H1 (cell line): ENCODE results near the gene ZNRF3. TPM values are rescaled to one million over a fixed set of nuclear protein-coding genes. Genes with fewer than 3 reads are reported as not detected.

Source experiments
- CTCF ChIA-PET: fragments of 300-600 bp; sonication (Branson Sonifier 250); formaldehyde crosslinking; loops from one replicate; lab custom pipeline; 2021; ENCODE audit not compliant: partially characterized antibody; lab: Charles Lee
- POLR2A ChIA-PET: fragments of 300-600 bp; sonication (Branson Sonifier 250); formaldehyde crosslinking; loops from one replicate; lab custom pipeline; 2021; ENCODE audit warnings: inconsistent platforms; ENCODE audit not compliant: partially characterized antibody; lab: Charles Lee
- DNase-seq, 2 experiments: peaks; one replicate each; pipeline versions ENCODE4 v3.0.0 to v3.0.0-alpha.2; 2010 to 2022; ENCODE audit warnings: low spot score in 2 of 2, low read depth in 1 of 2, mixed read lengths in 1 of 2
- FAIRE-seq: peaks from 2 replicates; lab custom pipeline; 2011; peaks lifted over from hg19 to GRCh38; lab: Jason Lieb, UNC
- H2AFZ ChIP-seq: 2 replicates; pipeline ENCODE4 v1.8.1; 2012; ENCODE audit warnings: low read length, inconsistent platforms
- H2AK5ac ChIP-seq: 2 replicates; pipeline ENCODE4 v1.6.1; 2013; ENCODE audit warnings: low read depth, low read length
- H2BK120ac ChIP-seq: replicated peaks from 2 replicates; pipeline ENCODE3; 2013; ENCODE audit warnings: low read depth, low read length, inconsistent platforms
- H2BK12ac ChIP-seq: 2 replicates; pipeline ENCODE4 v1.6.1; 2013; ENCODE audit warnings: low read depth, low read length
- H2BK15ac ChIP-seq: 2 replicates; pipeline ENCODE4 v1.6.1; 2013; ENCODE audit warnings: low read length
- H2BK20ac ChIP-seq: 2 replicates; pipeline ENCODE4 v1.6.1; 2013; ENCODE audit warnings: low read length
- H2BK5ac ChIP-seq: 2 replicates; pipeline ENCODE4 v1.6.1; 2013; ENCODE audit warnings: low read depth, low read length
- H3K14ac ChIP-seq: 2 replicates; pipeline ENCODE4 v1.6.1; 2013; ENCODE audit warnings: inconsistent platforms; ENCODE audit not compliant: insufficient read length
- H3K18ac ChIP-seq: 2 replicates; pipeline ENCODE4 v1.6.1; 2013; ENCODE audit warnings: low read length; ENCODE audit errors: extremely low read depth
- H3K23ac ChIP-seq: 2 replicates; pipeline ENCODE4 v1.6.1; 2013; ENCODE audit warnings: inconsistent platforms; ENCODE audit not compliant: insufficient read length
- H3K23me2 ChIP-seq: 2 replicates; pipeline ENCODE4 v1.6.1; 2013; ENCODE audit warnings: low read depth, low read length
- H3K27ac ChIP-seq: 2 replicates; pipeline ENCODE4 v1.6.1; 2011; ENCODE audit warnings: low read depth, low read length, inconsistent platforms
- H3K27me3 ChIP-seq, 4 experiments: replicated peaks in 1 of 4; 1 replicate in 1 of 4; 2 replicates in 3 of 4; pipeline versions ENCODE4 v1.6.1 to v1.8.1; 2011 to 2013; ENCODE audit warnings: low read length in 3 of 4, mild to moderate bottlenecking in 3 of 4, inconsistent platforms in 2 of 4, mixed read lengths in 2 of 4, moderate library complexity in 1 of 4; ENCODE audit not compliant: control insufficient read depth in 3 of 4, insufficient read depth in 3 of 4; ENCODE audit errors: extremely low read depth in 1 of 4
- H3K36me3 ChIP-seq, 4 experiments: 2 replicates each; pipeline versions ENCODE4 v1.6.1 to v1.8.1; 2011 to 2013; ENCODE audit warnings: mild to moderate bottlenecking in 4 of 4, low read length in 3 of 4, moderate library complexity in 2 of 4, control low read depth in 1 of 4, inconsistent platforms in 1 of 4; ENCODE audit not compliant: insufficient read depth in 4 of 4, control insufficient read depth in 2 of 4
- H3K4ac ChIP-seq: replicated peaks from 2 replicates; pipeline ENCODE3; 2013; ENCODE audit warnings: low read length, low read depth, mixed read lengths, inconsistent platforms; ENCODE audit not compliant: insufficient read length
- H3K4me1 ChIP-seq, 4 experiments: replicated peaks in 1 of 4; 1 replicate in 1 of 4; 2 replicates in 3 of 4; pipeline versions ENCODE4 v1.6.1 to v1.8.1; 2011 to 2013; ENCODE audit warnings: low read length in 3 of 4, inconsistent platforms in 2 of 4, mixed read lengths in 1 of 4; ENCODE audit not compliant: insufficient read depth in 4 of 4, control insufficient read depth in 3 of 4
- H3K4me2 ChIP-seq, 2 experiments: 2 replicates each; pipeline versions ENCODE4 v1.6.1 to v1.8.1; 2011 to 2013; ENCODE audit warnings: low read depth in 2 of 2, low read length in 2 of 2, control low read depth in 1 of 2, inconsistent platforms in 1 of 2, mild to moderate bottlenecking in 1 of 2; ENCODE audit not compliant: insufficient read depth in 1 of 2
- H3K4me3 ChIP-seq, 4 experiments: fragments of 200-600, 300-600 bp in 1 of 4; sonication (generic), shearing (Covaris generic), sonication (Bioruptor Twin) in 1 of 4; 2 replicates each; pipeline versions ENCODE4 v1.5.1 to v1.8.1; 2011 to 2016; ENCODE audit warnings: low read length in 4 of 4, low read depth in 3 of 4, control low read depth in 2 of 4, inconsistent platforms in 2 of 4, mild to moderate bottlenecking in 2 of 4, mixed read lengths in 1 of 4, moderate library complexity in 1 of 4; ENCODE audit not compliant: insufficient read depth in 2 of 4; ENCODE audit errors: extremely low read depth in 1 of 4
- H3K56ac ChIP-seq: replicated peaks from 2 replicates; pipeline ENCODE3; 2013; ENCODE audit warnings: low read depth, mild to moderate bottlenecking, mixed read lengths, low read length, inconsistent platforms; ENCODE audit not compliant: insufficient read length
- H3K79me1 ChIP-seq: 2 replicates; pipeline ENCODE4 v1.6.1; 2013; ENCODE audit warnings: low read depth, low read length, control low read depth
- H3K79me2 ChIP-seq, 2 experiments: 2 replicates each; pipeline versions ENCODE4 v1.6.1 to v1.8.1; 2012 to 2013; ENCODE audit warnings: low read length in 2 of 2, mild to moderate bottlenecking in 2 of 2, inconsistent platforms in 1 of 2; ENCODE audit not compliant: insufficient read depth in 2 of 2, control insufficient read depth in 1 of 2
- H3K9ac ChIP-seq, 4 experiments: replicated peaks in 1 of 4; 1 replicate in 1 of 4; 2 replicates in 3 of 4; pipeline versions ENCODE4 v1.6.1 to v1.8.1; 2011 to 2013; ENCODE audit warnings: low read depth in 3 of 4, low read length in 3 of 4, control low read depth in 2 of 4, mild to moderate bottlenecking in 2 of 4, moderate library complexity in 2 of 4, inconsistent platforms in 1 of 4; ENCODE audit errors: extremely low read depth in 1 of 4
- H3K9me3 ChIP-seq, 2 experiments: 2 replicates each; pipeline versions ENCODE4 v1.6.1 to v1.8.1; 2012 to 2013; ENCODE audit warnings: mild to moderate bottlenecking in 2 of 2, moderate library complexity in 2 of 2, control low read depth in 1 of 2, inconsistent platforms in 1 of 2, low read depth in 1 of 2, low read length in 1 of 2, mixed read lengths in 1 of 2; ENCODE audit not compliant: insufficient read depth in 2 of 2
- H4K20me1 ChIP-seq, 2 experiments: replicated peaks in 1 of 2; 2 replicates each; pipeline versions ENCODE3 to v1.8.1; 2011 to 2013; ENCODE audit warnings: inconsistent platforms in 2 of 2, low read length in 2 of 2, mild to moderate bottlenecking in 1 of 2; ENCODE audit not compliant: insufficient read depth in 2 of 2, control insufficient read depth in 1 of 2
- H4K5ac ChIP-seq: 2 replicates; pipeline ENCODE4 v1.6.1; 2013; ENCODE audit warnings: low read length, low read depth, mixed read lengths, inconsistent platforms; ENCODE audit not compliant: insufficient read length
- H4K8ac ChIP-seq: 2 replicates; pipeline ENCODE4 v1.8.0; 2013; ENCODE audit warnings: mild to moderate bottlenecking, moderate library complexity, low read length, inconsistent platforms; ENCODE audit not compliant: insufficient read depth; ENCODE audit errors: extremely low read depth
- H4K91ac ChIP-seq: replicated peaks from 2 replicates; pipeline ENCODE3; 2013; ENCODE audit warnings: low read length, mixed read lengths, inconsistent platforms; ENCODE audit not compliant: insufficient read length
- CTBP2 ChIP-seq: IDR thresholded peaks from 2 replicates; pipeline ENCODE4 v1.7.0; 2011; ENCODE audit warnings: borderline replicate concordance, mild to moderate bottlenecking, moderate library complexity, mixed read lengths, low read length; ENCODE audit not compliant: insufficient read depth, insufficient read length
- EZH2 ChIP-seq: fragments of 200-600 bp; sonication (generic); IDR thresholded peaks from 2 replicates; pipeline ENCODE4 v1.7.1; 2012; ENCODE audit warnings: low read depth, mild to moderate bottlenecking, moderate library complexity, low read length, inconsistent platforms; ENCODE audit not compliant: severe bottlenecking
- KDM4A ChIP-seq: IDR thresholded peaks from one replicate; pipeline ENCODE4 v1.7.1; 2012; ENCODE audit warnings: low read depth, mild to moderate bottlenecking, moderate library complexity, low read length, inconsistent platforms; ENCODE audit not compliant: severe bottlenecking
- SIN3A ChIP-seq, 2 experiments: IDR thresholded peaks in 1 of 2; conservative IDR thresholded peaks in 1 of 2; 2 replicates each; pipeline ENCODE4 v1.6.1; 2011 to 2012; ENCODE audit warnings: low read length in 2 of 2, improper control_type of control experiment in 1 of 2, low read depth in 1 of 2, mild to moderate bottlenecking in 1 of 2
- WGBS, 2 experiments: shearing (Covaris generic) in 1 of 2; methylation state at CpG; one replicate each; pipeline versions ENCODE4 v1.1.6 to v1.1.7; 2013 to 2015; ENCODE audit warnings: low lambda C conversion rate in 2 of 2, mixed read lengths in 2 of 2, inconsistent platforms in 1 of 2, low coverage in 1 of 2, missing lambda C conversion rate in 1 of 2; ENCODE audit not compliant: insufficient replicate concordance in 2 of 2, insufficient coverage in 1 of 2, insufficient read length in 1 of 2; ENCODE audit errors: extremely low coverage in 1 of 2, missing lambda C conversion rate in 1 of 2; 5-methylcytosine and 5-hydroxymethylcytosine counted together
- polyA plus RNA-seq, 7 experiments: library from polyadenylated mRNA; depleted of rRNA in 3 of 7; stranded (reverse) in 5 of 7; unstranded in 2 of 7; fragments of >200 nt in 5 of 7; fragments of 200-250 nt in 2 of 7; gene quantifications; 1 replicate in 5 of 7; 2 replicates in 1 of 7; 4 replicates in 1 of 7; pipeline versions ENCODE4 v1.2.1 to v1.2.3, GENCODE V29; 2011 to 2013; ENCODE audit warnings: missing spikeins in 2 of 7, mixed read lengths in 2 of 7
- total RNA-seq: library from RNA; stranded (reverse); fragmentation: NEBNext Ultra II Directional; extraction: Animal tissue kit (Norgen Biotek cat#: 25700); gene quantifications from 2 replicates; pipeline ENCODE4 v1.2.1, GENCODE V29; 2021
- TF ChIP-seq, protein P1 (sequence below): IDR thresholded peaks from 2 replicates; pipeline ENCODE4 v1.6.1; 2012; ENCODE audit warnings: inconsistent platforms

The ZNRF3 gene
- total and polyA plus RNA-seq, 2 of the 8 experiments (the other 6 are each of a cell fraction or from before 2014, with no cell fraction given), result 14.1 to 21.7 TPM

DNA sequence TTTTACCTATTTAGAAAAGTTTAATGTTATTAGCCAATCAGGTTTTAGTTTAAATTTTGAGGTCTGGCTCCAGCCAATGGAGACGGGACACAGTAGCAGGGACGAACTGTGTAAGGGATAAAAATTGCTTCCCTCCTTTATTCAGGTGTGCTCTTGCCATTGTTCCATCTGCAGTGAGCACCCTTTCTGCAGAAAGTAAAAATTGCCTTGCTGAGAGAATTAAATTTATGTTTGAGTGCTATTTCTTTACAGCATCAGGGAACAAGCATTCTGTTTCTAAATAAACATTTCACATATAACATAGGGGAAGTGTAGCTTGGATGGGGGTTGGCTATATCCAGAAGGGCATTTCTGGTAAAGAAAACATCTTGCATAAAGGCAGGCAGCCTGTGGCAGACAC, 36.4 kb upstream of the ZNRF3 start:
- no peak for FAIRE-seq

More for the DNA sequence above, 36.4 kb upstream of the ZNRF3 start:
- Histone ChIP-seq H3K4me1 (no peaks in the 10 kb centered on the region), H3K23ac (no peak overlapping the region), H3K18ac (no peak overlapping the region), H2BK15ac (no peak overlapping the region), H4K20me1 (no peaks in the 10 kb centered on the region), H3K4me2 (no peak overlapping the region), H2AK5ac (no peak overlapping the region), H3K27ac (no peak overlapping the region), H3K56ac (no peak overlapping the region), H4K91ac (no peak overlapping the region), H3K23me2 (no peaks in the 10 kb centered on the region; the same call in 1 of the 2 replicates), H3K27me3 (no peaks in the 10 kb centered on the region; a peak in 1 of 7 replicates), H2BK120ac (no peak overlapping the region), H3K9me3 (no peaks in the 10 kb centered on the region), H2BK5ac (no peak overlapping the region), H2BK20ac (no peak overlapping the region), H2BK12ac (no peak overlapping the region), H3K36me3 (no peaks in the 10 kb centered on the region), H3K14ac (no peak overlapping the region), H3K79me1 (no peaks in the 10 kb centered on the region), H2AFZ (no peak overlapping the region), H3K4ac (no peak overlapping the region), H3K9ac (no peak overlapping the region), H4K5ac (no peak overlapping the region), H4K8ac (no peak overlapping the region), H3K4me3 (no peak overlapping the region), H3K79me2 (no peaks in the 10 kb centered on the region)
- CTCF ChIA-PET, result interaction anchor here (0.6 to 2.3 kb wide), 6 partner anchors 9 to 213 kb away, joined by 3 to 8 read pairs (median 4); no protein-coding TSS in a partner anchor
- TF ChIP-seq CTBP2 (no peak), SIN3A (conservative IDR thresholded peaks at IDR 0.05 in 1 of 2, IDR thresholded peaks at IDR 0.05 in 1 of 2; ENCODE audit: low read depth in 1 of 2, low read length in 2 of 2) (no peak), EZH2 (no peak), KDM4A (no peak)
- TF ChIP-seq, protein P1, sequence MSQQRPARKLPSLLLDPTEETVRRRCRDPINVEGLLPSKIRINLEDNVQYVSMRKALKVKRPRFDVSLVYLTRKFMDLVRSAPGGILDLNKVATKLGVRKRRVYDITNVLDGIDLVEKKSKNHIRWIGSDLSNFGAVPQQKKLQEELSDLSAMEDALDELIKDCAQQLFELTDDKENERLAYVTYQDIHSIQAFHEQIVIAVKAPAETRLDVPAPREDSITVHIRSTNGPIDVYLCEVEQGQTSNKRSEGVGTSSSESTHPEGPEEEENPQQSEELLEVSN, result no peak
- WGBS, 2 experiments, result 92% methylated on average over 2 of the region's 2 CpGs; no CpG with 5 or more reads in 1 of the 2 experiments
- no peak for DNase-seq
- POLR2A ChIA-PET, result interaction anchor here (0.7 kb wide), 1 partner anchor 10 kb away, joined by 5 read pairs; no protein-coding TSS in a partner anchor
